HCT116 (cell line): Measurements from ENCODE around the gene EFR3B. TPM values are rescaled to one million over a fixed set of nuclear protein-coding genes. Genes with fewer than 3 reads are reported as not detected.

ENCODE experiments used
- ATAC-seq: fragments of 200-7000 bp; cut with Tn5 transposase; 2 replicates; pipeline ENCODE4 v1.9.1; 2020; ENCODE audit warnings: mild to moderate bottlenecking, moderate library complexity
- BruUV-seq: library from RNA; stranded (reverse); fragments of 400-500 nt; replicated peaks from 2 replicates; lab custom pipeline; 2021; lab: Mats Ljungman, UMichigan
- CTCF ChIA-PET: fragments of 300-600 bp; sonication (Branson Sonifier 250); formaldehyde crosslinking; loops from one replicate; lab custom pipeline; 2021; ENCODE audit warnings: antibody characterized with exemption; lab: Charles Lee
- POLR2A ChIA-PET: fragments of 300-600, 350-600 bp; sonication (Branson Sonifier 250); formaldehyde crosslinking; loops from one replicate; lab custom pipeline; 2021; ENCODE audit warnings: antibody characterized with exemption; lab: Charles Lee
- RAD21 ChIA-PET, 2 experiments: fragments of 300-600 bp; sonication (Branson Sonifier 250); formaldehyde crosslinking; loops; one replicate each; lab custom pipeline; 2023; ENCODE audit warnings: low total read pairs in 2 of 2; ENCODE audit not compliant: uncharacterized antibody in 2 of 2, unreplicated experiment in 2 of 2, low non-redundant PET in 1 of 2; lab: Charles Lee
- DNase-seq: peaks from one replicate; pipeline ENCODE4 v3.0.0-alpha.2; 2010; ENCODE audit warnings: low read depth, low spot score
- H2AFZ ChIP-seq: fragments of 200-600 bp; shearing (Covaris generic), sonication (generic); 2 replicates; pipeline ENCODE4 v1.6.1; 2017; ENCODE audit warnings: low read depth, mixed run types, mixed read lengths, antibody characterized with exemption, low read length; ENCODE audit not compliant: poor library complexity, severe bottlenecking
- H3K27ac ChIP-seq: 2 replicates; pipeline ENCODE4 v1.5.1; 2012; ENCODE audit warnings: low read depth, low read length
- H3K27me3 ChIP-seq: fragments of 200-600 bp; sonication (generic); 2 replicates; pipeline ENCODE4 v1.6.1; 2016; ENCODE audit warnings: mixed run types, low read length, mixed read lengths; ENCODE audit not compliant: insufficient read depth
- H3K36me3 ChIP-seq, 2 experiments: fragments of 200-500 bp in 1 of 2; fragments of 200-600 bp in 1 of 2; sonication (Bioruptor generic) in 1 of 2; sonication (generic) in 1 of 2; 2 replicates each; pipeline versions ENCODE4 v1.5.1 to v1.6.1; 2014 to 2016; ENCODE audit warnings: low read length in 2 of 2, inconsistent platforms in 1 of 2, mixed read lengths in 1 of 2, mixed run types in 1 of 2; ENCODE audit not compliant: insufficient read depth in 2 of 2, control insufficient read depth in 1 of 2
- H3K4me1 ChIP-seq, 2 experiments: fragments of 200-600 bp in 1 of 2; sonication (generic) in 1 of 2; 2 replicates each; pipeline versions ENCODE4 v1.5.1 to v1.6.1; 2012 to 2017; ENCODE audit warnings: low read length in 2 of 2, inconsistent platforms in 1 of 2, mild to moderate bottlenecking in 1 of 2, mixed read lengths in 1 of 2, mixed run types in 1 of 2, moderate library complexity in 1 of 2; ENCODE audit not compliant: insufficient read depth in 2 of 2, control insufficient read depth in 1 of 2
- H3K4me2 ChIP-seq: fragments of 200-600 bp; sonication (generic); 2 replicates; pipeline ENCODE4 v1.6.1; 2017; ENCODE audit warnings: mixed run types, low read length, mixed read lengths
- H3K4me3 ChIP-seq, 2 experiments: fragments of 200-600 bp in 1 of 2; sonication (generic) in 1 of 2; replicated peaks in 1 of 2; 2 replicates each; pipeline ENCODE4 v1.5.1; 2011 to 2016; ENCODE audit warnings: low read length in 2 of 2, control low read depth in 1 of 2, low read depth in 1 of 2, mild to moderate bottlenecking in 1 of 2, mixed read lengths in 1 of 2, mixed run types in 1 of 2
- H3K79me2 ChIP-seq: fragments of 200-600 bp; sonication (generic); 2 replicates; pipeline ENCODE4 v1.6.1; 2017; ENCODE audit warnings: mild to moderate bottlenecking, mixed run types, low read length, moderate library complexity, mixed read lengths; ENCODE audit not compliant: insufficient read depth
- H3K9ac ChIP-seq: fragments of 200-600 bp; sonication (generic); 2 replicates; pipeline ENCODE4 v1.6.1; 2016; ENCODE audit warnings: low read length, mixed read lengths
- H3K9me2 ChIP-seq: fragments of 200-600 bp; sonication (generic), shearing (Covaris generic); 2 replicates; pipeline ENCODE4 v1.6.1; 2017; ENCODE audit warnings: mixed run types, mild to moderate bottlenecking, moderate library complexity; ENCODE audit not compliant: insufficient read depth
- H3K9me3 ChIP-seq, 2 experiments: fragments of 200-500 bp in 1 of 2; fragments of 200-600 bp in 1 of 2; sonication (Bioruptor generic) in 1 of 2; sonication (generic) in 1 of 2; 2 replicates each; pipeline ENCODE4 v1.6.1; 2014 to 2017; ENCODE audit warnings: low read length in 2 of 2, mixed read lengths in 2 of 2, inconsistent platforms in 1 of 2, low read depth in 1 of 2, mild to moderate bottlenecking in 1 of 2, mixed run types in 1 of 2, moderate library complexity in 1 of 2; ENCODE audit not compliant: control insufficient read depth in 1 of 2, insufficient read depth in 1 of 2
- H4K20me1 ChIP-seq: fragments of 200-600 bp; sonication (generic), shearing (Covaris generic); 2 replicates; pipeline ENCODE4 v1.6.1; 2017; ENCODE audit warnings: mixed run types, mild to moderate bottlenecking, moderate library complexity; ENCODE audit not compliant: insufficient read depth
- ATF3 ChIP-seq: IDR thresholded peaks from 2 replicates; pipeline ENCODE4 v1.6.1; 2012
- CEBPB ChIP-seq: IDR thresholded peaks from 2 replicates; pipeline ENCODE4 v1.6.1; 2012; ENCODE audit warnings: low read depth
- CTCF ChIP-seq, 3 experiments: fragments of 200-600 bp in 1 of 3; sonication (generic) in 1 of 3; IDR thresholded peaks in 2 of 3; conservative IDR thresholded peaks in 1 of 3; 2 replicates each; pipeline ENCODE4 v1.5.1; 2012 to 2017; ENCODE audit warnings: low read depth in 2 of 3, low read length in 2 of 3, antibody characterized with exemption in 1 of 3, borderline replicate concordance in 1 of 3, control low read depth in 1 of 3, mild to moderate bottlenecking in 1 of 3, mixed read lengths in 1 of 3, mixed run types in 1 of 3, moderate library complexity in 1 of 3; ENCODE audit not compliant: insufficient read depth in 1 of 3
- EGR1 ChIP-seq: IDR thresholded peaks from 2 replicates; pipeline ENCODE4 v1.6.1; 2012; ENCODE audit warnings: low read depth
- ELF1 ChIP-seq: IDR thresholded peaks from 2 replicates; pipeline ENCODE4 v1.6.1; 2012; ENCODE audit warnings: low read depth, borderline replicate concordance
- EZH2 ChIP-seq: fragments of 200-600 bp; sonication (generic); IDR thresholded peaks from 2 replicates; pipeline ENCODE4 v1.6.1; 2017; ENCODE audit warnings: antibody characterized with exemption, mixed run types
- EZH2phosphoT487 ChIP-seq: fragments of 200-600 bp; IDR thresholded peaks from 2 replicates; pipeline ENCODE4 v1.6.1; 2018; ENCODE audit warnings: antibody characterized with exemption, borderline replicate concordance
- FOSL1 ChIP-seq: IDR thresholded peaks from 2 replicates; pipeline ENCODE4 v1.6.1; 2012; ENCODE audit warnings: low read depth
- JUND ChIP-seq: IDR thresholded peaks from 2 replicates; pipeline ENCODE4 v1.6.1; 2012
- MAX ChIP-seq: IDR thresholded peaks from 2 replicates; pipeline ENCODE4 v1.6.1; 2012
- POLR2AphosphoS5 ChIP-seq: IDR thresholded peaks from 2 replicates; pipeline ENCODE4 v1.6.1; 2011; ENCODE audit warnings: mild to moderate bottlenecking, low read depth, low read length, moderate library complexity
- RAD21 ChIP-seq: IDR thresholded peaks from 2 replicates; pipeline ENCODE4 v1.6.1; 2012; ENCODE audit warnings: low read depth, mild to moderate bottlenecking
- REST ChIP-seq: IDR thresholded peaks from 2 replicates; pipeline ENCODE4 v1.6.1; 2012; ENCODE audit warnings: low read depth
- SIN3A ChIP-seq: IDR thresholded peaks from 2 replicates; pipeline ENCODE4 v1.6.1; 2012; ENCODE audit warnings: low read depth
- SP1 ChIP-seq: IDR thresholded peaks from 2 replicates; pipeline ENCODE4 v1.6.1; 2012; ENCODE audit warnings: low read depth
- TCF7L2 ChIP-seq: IDR thresholded peaks from 2 replicates; pipeline ENCODE4 v1.7.0; 2011; ENCODE audit warnings: borderline replicate concordance, inconsistent platforms; ENCODE audit not compliant: insufficient read depth, insufficient read length; ENCODE audit errors: extremely low read depth
- YY1 ChIP-seq: IDR thresholded peaks from 2 replicates; pipeline ENCODE4 v1.6.1; 2011; ENCODE audit warnings: low read length, low read depth, moderate library complexity, mild to moderate bottlenecking; ENCODE audit not compliant: insufficient replicate concordance; ENCODE audit errors: extremely low read depth
- ZNF274 ChIP-seq: fragments of 200-500 bp; sonication (Bioruptor generic); IDR thresholded peaks from 2 replicates; pipeline ENCODE4 v1.6.1; 2014; ENCODE audit warnings: mild to moderate bottlenecking, low read depth, low read length, inconsistent platforms
- intact Hi-C: fragments of 100-400 bp; cut with micrococcal nuclease; formaldehyde crosslinking; loops from 2 replicates; pipeline ENCODE4 v1.10.0; 2022
- total RNA-seq: library from RNA; stranded (reverse); gene quantifications from one replicate; pipeline ENCODE4 v1.2.1, GENCODE V29; 2021; ENCODE audit not compliant: unreplicated experiment

Gene EFR3B
- total RNA-seq, 1 experiment from 2014 or later: 0.96 TPM

DNA sequence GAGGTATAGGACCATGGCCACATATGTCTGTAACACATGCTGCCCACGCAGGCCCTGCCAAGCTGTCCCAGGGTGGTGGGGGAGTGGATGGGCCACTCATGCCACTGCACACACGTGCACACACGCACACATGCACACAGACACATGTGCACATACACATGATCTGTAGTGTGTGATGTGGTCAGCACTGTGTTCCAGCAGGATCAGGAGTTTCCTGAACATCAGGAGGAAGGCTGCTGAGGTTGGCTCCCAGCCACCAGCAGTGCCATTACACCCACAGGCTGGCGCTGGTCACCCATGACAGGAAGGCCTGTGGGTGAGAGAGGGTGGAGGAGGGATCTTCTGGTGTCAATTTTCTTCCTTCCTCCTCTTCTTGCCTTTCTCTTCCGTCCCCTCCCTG, 81.8 kb downstream of the EFR3B start:
- no peaks in the 10 kb centered on the region for H3K27me3 ChIP-seq
- DNase-seq: no peak
- intact Hi-C loops: no loop called here
- POLR2A ChIA-PET: no interaction called here
- RAD21 ChIA-PET: no interaction called here
- H3K9me3 ChIP-seq: no peaks in the 10 kb centered on the region
- H3K4me1 ChIP-seq: no peaks in the 10 kb centered on the region
- BruUV-seq: no TSS peak
- no peaks in the 10 kb centered on the region for H3K79me2 ChIP-seq
- H2AFZ ChIP-seq: no peak overlapping the region
- TF ChIP-seq POLR2AphosphoS5 (no peak), RAD21 (no peak), ELF1 (no peak), MAX (no peak), ATF3 (no peak), CEBPB (no peak), YY1 (no peak), CTCF (IDR thresholded peaks at IDR 0.05 in 2 of 3, conservative IDR thresholded peaks at IDR 0.05 in 1 of 3; ENCODE audit: borderline replicate concordance in 1 of 3, insufficient read depth in 1 of 3, low read depth in 2 of 3, low read length in 2 of 3) (no peak), EZH2 (no peak), TCF7L2 (no peak), EGR1 (no peak), SIN3A (no peak), JUND (no peak), REST (no peak), SP1 (no peak), FOSL1 (no peak), ZNF274 (no peak), EZH2phosphoT487 (no peak)
- no peak overlapping the region for H3K27ac ChIP-seq
- no peak overlapping the region for H3K4me2 ChIP-seq
- ATAC-seq: no peak
- no peak overlapping the region for H3K9ac ChIP-seq
- H4K20me1 ChIP-seq: no peaks in the 10 kb centered on the region
- no peak overlapping the region for H3K4me3 ChIP-seq
- H3K36me3 ChIP-seq: no peaks in the 10 kb centered on the region
- H3K9me2 ChIP-seq: no peaks in the 10 kb centered on the region
- CTCF ChIA-PET: no interaction called here
